ENCODE measurements around the gene ARMH3.

Gene ARMH3

DNA sequence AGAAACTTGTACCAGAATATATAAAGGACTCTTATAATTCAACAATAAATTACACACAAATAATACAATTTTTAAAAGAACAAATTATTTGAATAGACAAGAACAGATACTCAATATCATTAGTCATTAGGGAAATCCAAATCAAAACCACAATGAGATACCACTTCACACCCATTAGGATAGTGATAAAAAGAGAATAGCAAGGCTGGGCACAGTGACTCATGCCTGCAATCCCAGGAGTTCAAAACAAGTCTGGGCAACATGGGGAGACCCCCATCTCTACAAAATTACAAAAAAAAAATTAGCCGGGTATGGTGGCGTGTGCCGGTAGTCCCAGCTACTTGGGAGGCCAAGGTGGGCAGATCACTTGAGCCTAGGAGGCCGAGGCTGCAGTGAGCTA lies 160.2 kb downstream of the ARMH3 start:
- DNase-seq (ENCODE audit: low read depth in 2 of 2), result no peak

DNA sequence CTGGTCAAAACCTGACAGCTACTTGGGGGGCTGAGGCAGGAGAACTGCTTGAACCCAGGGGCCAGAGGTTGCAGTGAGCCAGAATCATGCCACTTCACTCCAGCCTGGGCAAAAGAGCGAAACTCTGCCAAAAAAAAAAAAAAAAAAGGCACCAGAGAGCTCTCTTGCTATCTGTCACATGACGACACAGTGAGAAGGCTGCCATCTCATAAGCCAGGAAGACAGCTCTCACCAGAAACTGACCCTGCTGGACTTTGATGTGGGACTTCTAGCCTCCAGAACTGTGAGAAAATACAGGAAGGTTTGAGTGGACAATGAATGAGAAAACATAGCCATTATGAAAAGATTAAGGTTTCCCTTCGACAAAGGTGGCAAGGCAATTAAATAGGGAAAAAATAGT lies 161.2 kb downstream of the ARMH3 start:
- no peak for DNase-seq (ENCODE audit: low read depth in 2 of 2)

DNA sequence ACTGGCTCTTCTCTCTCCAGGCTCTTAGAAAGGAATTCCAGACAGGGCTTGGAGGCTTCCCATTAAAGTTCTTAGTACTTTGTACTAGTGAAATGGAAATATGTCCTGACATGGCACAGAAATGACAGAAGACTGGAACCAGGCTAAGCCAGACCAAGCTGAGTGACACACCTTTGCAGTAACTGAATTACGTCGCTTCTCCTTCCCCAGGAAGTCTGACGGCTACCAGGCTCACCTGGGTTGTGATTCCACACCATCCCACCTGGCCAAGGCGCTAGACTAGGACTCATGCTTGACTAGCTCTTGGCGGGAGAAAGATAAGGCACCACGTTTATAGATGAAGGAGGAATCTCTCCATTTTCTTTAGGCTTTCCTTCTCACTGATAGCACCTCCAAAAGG lies 161.7 kb downstream of the ARMH3 start:
- DNase-seq (ENCODE audit: low read depth in 2 of 2), result no peak

DNA sequence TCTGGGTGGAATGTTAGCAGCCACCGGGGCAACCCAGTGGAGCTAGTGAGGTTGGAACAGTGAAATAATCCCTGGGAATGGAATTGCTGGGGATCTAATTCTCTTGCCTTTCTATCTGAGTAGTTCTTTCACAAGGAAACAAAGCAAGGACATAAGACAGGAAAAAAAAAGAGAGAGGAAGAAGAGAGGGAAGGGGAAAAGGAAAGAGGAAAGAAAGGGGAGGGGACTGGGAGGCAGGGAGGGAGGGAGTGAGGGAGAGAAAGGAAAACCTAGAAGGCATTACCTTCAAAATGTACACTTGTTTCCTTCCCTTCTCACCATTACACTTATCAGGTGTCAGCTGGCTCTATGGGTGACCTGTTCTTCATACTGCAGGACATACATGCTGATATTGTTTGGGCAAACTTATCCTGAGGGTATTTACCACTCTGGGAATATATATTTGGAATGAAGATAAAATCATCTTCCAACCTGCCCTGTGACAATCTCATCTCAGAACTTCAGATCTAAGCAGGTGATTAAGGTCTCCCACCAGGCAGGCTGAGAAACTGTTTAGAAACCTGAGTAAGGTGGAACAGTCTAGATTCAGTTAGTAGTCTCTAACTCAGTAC lies 162.4 kb downstream of the ARMH3 start:
- DNase-seq (ENCODE audit: low read depth in 2 of 2), result no peak

DNA sequence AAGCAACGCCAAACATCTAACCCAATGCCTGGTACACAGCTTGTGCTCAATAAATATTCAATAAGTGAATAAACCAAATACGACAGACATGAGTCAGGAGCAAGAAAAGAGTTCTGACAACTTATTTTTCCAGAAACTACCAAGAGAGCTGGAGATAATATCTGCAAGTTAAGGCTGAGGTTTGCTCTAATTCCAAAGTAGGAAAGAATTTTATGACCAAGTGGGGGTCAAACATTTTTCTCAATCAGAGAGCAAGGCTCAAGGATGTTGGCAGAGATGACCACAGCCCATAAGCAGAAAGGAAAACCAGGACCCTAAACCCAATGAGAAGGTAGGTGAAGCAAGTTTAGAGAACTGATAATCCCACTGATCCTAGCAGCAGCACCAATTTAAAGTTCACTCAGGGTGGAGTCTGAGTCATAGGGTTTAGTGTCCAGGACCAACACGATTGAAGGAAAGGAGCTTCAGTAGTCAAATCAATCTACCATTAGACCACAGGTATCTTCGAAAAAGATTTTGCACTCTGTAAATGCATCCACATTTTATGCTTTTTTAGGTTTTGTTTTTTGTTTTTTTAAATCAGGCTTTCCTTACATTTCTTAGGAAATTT lies 163.1 kb downstream of the ARMH3 start:
- DNase-seq (ENCODE audit: low read depth in 2 of 2), result no peak

DNA sequence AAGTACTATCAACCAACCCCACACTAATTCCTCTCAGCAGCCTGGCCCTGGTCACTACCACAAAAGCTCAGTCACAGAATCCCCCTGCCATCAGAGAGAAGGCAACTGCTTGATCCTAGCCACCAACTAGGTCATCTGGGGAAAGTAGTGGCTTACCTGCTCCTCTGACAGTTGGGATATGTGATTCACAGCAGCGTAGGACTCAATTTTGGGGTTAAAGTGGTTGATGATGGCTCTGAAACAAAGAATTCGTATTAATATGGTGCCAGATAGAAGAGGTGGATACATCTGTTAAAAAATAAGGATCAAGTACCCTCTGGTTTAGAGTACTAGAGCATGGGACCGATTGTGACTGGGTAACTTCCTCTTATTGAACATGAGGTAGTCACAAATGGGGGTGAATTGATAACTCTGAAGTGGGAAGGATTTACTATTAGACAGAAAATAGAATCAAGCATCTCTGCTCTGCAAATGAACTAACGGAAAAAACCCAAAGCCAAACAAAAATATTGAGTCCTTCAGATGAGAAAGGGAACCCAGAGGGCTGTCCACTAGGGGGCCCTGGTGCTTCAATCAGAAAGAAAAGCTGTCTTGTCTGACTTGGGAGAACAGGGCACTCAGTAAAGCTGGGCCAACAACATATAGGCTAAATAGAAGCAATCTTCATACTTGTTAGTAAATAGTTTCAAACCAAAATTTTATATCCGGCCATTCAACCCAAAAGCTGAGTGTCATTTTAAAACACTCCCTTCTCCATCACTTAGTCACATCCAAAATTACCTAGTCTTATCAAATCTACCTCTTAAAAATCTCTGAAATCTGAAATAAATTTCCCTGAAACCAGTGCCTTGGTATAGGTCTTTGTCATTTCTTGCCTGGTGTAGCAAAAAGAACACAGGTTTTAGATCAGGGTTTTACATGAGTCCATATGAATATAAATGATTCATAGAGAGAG lies 166.4 kb downstream of the ARMH3 start:
- peak; percentile 15 to 51 for DNase-seq (ENCODE audit: low read depth in 2 of 2)

DNA sequence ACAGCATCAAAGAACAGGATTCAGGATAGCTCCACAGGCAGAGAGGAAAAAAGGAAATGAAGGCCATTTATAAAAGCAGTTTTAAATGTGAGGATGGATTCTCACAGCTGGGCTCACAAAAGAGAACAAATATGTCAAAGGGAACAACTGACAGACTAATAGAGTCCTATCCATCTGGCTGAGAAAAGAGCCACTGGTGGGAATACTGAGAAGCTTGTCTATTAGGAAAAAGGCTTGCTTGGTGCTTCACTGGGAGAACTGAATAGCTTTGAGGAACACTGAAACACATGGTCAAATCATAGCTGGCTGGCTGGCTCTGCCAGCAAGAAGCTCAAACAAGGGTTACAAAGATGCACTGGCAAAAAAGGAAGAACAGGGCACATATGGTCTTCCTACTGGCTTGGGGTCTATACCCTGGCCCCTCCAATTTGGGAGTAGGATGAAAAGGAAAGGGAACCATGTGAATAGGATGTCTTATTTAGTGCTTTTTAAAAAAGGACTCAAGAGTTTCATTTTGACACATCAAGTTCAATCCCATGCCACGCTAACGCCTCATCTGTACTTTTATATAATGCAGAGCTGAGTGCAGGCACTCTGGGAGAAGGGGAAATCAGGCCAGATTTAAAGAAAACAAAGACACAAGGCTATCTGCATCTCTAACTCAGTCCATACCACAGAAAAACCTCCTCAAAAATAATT lies 167.6 kb downstream of the ARMH3 start:
- no peak for DNase-seq (ENCODE audit: low read depth in 2 of 2)

DNA sequence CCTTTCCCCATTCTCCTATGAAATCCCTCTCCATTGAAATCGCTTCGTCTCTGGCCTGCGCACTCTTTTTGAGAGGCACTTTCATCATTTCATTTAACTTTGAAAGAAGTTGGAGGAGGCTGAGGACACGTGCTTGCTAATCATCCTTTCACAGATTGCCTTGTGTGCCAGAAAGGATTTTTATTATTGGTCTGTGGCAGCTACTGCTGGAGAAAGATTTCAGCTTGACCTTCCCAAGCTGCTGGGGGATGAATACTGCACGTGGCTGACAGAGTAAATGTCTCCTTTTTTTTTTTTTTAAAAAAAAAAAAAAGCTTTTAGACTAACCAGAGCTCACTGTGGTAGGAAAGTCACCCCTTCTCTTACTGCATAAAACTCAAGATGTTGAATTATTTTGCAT lies 168.2 kb downstream of the ARMH3 start:
- no peak for DNase-seq (ENCODE audit: low read depth in 2 of 2)

DNA sequence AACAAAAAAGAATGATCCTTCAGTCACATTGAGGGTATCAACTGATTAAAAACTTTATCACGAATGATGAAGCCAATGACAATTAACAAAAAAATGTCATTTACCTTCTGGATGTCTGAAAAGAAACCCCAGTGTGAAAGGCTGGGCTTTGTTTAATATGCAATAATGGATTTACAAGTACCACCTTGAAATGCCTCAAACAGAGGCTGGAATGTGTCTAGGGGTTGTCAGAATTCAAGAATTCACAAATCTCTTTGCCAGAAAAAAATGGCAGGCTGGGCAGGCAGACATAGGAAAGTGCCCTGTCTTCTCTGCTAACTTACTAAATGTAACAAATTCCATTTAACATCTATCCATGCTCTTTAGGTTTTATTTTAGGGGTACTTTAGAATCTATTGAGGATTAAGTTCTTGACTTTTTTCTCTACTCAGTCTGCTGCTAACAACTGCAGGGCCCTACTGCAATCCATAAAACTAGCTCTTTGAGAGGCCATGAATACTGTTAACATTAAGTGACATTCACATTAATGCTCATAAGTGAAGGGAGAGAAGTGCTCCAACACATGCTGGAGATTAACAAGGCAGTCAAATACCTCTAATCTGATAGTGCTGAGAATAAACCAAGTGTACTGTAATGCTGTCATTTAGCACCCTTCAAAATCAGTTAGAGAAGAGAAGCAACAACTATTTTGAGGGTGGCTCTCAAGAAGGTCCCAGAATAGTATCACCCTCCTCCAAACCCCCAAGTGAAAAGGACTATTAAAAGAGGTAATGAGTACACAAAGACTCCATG lies 169.3 kb downstream of the ARMH3 start:
- DNase-seq (ENCODE audit: low read depth in 2 of 2), result no peak

DNA sequence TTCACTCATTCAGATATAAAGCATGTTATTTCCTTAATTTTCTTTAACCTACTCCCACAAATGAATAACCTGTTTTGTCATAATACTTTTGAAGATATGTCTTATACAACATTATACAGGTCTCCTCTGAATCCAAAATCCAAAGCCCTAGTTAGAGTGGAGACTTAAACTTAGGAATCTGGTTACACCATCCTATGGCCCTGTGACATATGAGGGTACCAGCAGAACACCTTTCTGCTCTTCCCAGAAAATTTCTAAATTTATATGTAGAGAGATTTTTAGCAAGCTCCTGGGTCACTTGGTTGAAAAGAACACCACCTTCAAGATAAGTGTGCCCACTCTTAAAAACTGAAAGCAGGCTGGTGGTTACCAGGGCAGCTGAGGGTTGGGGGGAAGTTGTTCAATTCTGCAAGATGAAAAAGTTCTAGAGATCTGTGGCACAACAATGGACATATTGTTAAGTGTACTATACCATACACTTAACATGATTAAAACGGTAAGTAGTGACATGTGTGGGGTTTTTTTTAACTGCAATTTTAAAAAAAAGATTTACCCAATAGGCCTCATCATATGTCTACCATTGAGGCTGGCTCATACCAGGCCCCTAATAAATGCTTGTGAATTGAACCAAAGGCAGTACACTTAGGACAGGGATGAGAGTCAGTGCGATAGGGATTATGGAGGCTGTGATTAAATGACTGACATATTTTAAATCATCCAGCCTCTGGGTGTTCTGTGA lies 174.8 kb downstream of the ARMH3 start:
- DNase-seq (ENCODE audit: low read depth in 2 of 2), result no peak

DNA sequence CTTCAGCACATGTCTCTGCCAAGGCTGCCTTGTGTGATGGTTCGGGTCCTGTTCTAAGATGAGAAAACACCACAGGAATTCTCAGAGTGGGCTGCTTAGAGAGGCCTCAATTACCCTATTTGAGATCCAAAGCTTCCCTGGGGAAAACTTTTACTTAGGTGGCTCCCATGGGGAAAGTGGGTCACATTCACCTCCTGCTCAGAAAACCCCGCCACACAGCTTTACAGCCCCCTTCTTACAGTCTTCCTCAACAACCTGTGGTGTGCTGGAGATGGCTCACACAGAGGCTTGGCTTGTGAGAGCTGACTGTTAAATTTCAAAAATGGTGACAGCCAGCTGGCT lies 175.8 kb downstream of the ARMH3 start:
- DNase-seq (ENCODE audit: low read depth in 2 of 2), result no peak

DNA sequence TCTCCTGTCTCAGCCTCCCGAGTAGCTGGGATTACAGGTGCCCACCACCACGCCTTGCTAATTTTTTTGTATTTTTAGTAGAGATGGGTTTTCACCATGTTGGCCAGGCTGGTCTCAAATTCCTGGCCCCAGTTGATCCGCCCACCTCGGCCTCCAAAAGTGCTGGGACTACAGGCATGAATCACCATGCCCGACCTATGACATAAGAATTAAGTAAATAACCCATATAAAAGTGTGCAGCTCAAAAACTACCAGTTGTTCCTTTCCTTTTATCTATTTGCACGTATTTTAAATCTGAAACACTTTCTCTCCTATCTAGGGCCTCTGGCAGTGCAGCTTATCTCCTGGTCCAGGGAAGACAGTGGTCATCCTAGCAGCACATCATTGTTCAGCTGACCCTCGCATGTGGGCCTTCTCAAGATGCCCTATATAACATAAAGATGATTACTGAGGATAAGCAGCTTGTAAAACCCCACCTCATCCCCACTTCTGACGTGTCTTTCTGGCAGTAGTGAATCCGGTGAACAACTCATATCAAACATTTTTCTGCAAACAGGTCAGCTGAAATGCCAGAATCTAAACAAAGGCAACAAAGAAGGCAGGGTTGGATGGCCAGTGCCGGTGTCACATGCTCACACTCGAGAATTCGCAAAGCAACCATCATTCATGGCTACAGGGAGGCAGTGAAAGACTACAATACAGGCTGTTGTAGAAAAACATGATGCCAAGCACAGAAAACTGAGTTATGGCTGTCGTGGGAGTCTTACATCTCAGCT lies 176.3 kb downstream of the ARMH3 start:
- DNase-seq (ENCODE audit: low read depth in 2 of 2), result no peak

DNA sequence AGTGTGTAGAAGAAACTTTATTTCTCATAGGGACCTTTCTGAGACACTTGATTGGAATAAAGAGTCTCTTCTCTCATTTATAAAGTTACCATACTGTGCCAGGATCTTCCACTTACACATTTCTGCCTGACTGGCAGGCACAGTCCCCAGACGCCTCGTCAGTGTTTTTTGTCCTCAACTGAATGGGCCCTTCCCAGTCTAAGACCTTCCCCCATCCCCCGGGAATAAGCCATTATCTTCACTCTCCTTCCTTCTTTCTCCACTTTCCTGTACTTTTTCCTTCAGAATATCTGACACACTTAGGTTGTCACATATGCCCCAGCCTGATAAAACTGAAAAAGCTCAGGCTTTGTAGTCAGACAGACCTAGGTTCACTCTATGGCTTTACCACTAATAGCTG lies 177.1 kb downstream of the ARMH3 start:
- no peak for DNase-seq (ENCODE audit: low read depth in 2 of 2)

DNA sequence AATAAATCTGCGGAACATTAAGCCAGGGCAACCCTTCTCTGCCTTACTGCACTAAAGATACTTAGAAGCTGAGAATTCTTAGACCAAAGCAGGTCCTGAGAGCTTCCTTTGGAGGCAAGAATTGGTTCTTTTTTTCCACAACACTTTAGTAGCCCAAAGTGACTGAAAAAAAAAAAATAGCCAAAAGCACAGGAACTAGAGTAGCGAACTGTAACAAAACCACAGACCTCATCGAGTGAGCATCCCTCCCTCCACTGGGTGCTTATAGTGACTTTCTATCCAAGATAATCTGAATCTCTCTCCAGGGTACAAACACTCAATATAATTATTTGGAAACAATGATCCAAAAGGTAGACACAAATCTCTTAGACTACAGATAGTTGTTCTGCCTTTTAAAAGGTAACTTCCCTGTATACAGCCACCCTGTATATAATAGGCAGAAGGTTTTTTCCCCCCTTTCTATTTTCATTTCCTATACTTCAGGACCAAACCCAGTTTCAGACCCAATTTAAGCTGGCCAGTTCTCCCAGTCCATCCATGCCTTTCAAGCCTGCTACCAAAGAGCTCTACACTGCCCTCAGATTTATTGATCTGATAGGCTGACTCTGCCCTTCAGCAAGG lies 180.8 kb downstream of the ARMH3 start:
- no peak for DNase-seq (ENCODE audit: low read depth in 2 of 2)

DNA sequence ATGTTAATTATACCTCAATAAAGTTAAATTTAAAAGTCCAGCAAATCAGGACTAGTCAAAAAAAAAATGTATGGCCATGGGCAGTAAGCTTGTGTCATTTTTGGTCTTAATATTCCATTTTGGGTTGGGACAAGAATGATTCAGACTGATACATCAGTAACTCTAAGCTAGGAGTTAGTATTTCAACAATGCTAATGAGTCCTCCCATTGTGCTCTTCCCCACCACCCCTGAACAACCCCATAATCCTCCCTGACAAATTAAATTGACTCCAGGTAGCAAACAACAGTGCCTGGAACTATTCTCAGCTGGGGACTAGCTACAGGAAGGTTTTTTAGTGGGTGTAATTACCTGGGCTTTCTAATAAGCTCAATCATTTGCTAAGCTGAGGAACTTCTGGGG lies 181.7 kb downstream of the ARMH3 start:
- DNase-seq (ENCODE audit: low read depth in 2 of 2), result no peak

DNA sequence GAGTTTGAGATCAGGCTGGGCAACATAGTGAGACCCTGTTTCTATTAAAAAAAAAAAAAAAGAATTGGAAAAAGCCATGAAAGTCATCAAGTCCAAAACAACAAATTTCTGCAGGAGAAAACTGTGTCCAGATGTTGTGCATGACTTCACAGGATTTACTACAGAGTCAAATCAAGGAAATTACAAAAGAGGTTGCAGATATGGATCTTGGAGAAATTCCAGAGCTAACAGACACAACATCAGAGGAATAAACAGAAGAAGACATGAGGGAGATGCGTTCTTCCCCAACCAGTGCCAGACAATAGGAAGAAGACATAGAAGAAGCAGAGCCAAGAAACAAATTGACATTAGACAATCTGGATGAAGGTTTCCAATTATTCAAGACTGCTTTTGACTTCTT lies 188.0 kb downstream of the ARMH3 start:
- DNase-seq (ENCODE audit: low read depth in 2 of 2), result no peak

DNA sequence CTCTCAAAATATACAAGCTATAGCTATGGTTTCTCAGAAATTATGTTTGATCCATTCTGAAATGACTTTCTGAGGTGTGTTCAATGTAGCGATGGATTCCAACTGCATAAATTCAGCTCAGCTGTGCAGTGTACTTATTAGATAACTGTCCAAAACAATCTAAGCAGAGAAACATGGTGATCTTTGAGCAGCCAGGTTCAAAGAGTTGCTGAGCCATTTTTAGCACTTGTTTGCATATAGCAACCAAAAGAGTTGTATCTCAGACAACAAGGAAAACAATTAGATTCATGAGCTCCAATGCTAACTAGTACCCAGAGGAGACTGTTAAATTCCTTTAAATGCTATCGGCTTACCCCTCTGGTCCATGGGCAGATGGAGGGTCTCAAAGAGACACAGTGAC lies 196.4 kb downstream of the ARMH3 start:
- no peak for DNase-seq (ENCODE audit: low read depth in 2 of 2)

DNA sequence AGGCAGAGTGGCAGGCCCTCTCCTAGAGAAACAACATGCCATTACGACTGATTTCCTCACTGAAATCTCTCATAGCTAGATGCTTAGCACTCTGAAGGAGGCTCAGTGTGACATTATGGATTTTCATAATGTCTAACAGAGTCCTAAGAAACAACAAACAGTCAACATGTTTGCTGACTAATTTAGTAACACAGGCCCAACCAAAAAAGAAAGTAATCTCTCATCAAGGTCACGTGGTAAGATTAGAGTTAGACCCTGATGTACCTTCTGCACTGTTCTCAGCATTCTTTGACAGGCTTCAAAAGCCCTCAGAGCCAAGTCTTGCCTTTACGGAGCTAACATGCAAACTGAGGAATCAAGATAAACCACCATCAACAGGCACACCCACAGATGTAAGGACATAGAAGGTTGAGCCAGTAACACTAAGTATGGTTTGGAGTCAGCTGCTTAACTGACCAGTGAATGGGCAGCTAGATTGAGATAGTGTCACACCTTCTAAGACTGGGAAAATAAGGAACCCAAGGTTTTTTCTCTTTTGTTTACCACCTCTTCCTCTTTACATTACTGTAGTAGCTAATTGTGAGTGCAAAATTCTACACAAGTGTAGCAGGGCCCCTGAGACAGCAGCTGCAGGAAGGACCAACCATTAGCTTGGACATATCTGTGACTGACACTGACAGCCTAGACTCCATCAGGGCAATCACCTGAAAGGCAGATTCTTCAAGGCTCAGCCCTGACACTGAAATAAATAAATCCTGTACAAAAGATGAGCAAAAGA lies 197.1 kb downstream of the ARMH3 start:
- DNase-seq (ENCODE audit: low read depth in 2 of 2), result no peak
